H9 (cell line): Measurements from ENCODE around the gene FERMT2. TPM values are rescaled to one million over a fixed set of nuclear protein-coding genes. Genes with fewer than 3 reads are reported as not detected.

Experiments
- DNase-seq: peaks from one replicate; pipeline ENCODE4 v3.0.0-alpha.2; 2017
- H2AFZ ChIP-seq: one replicate; pipeline ENCODE4 v1.6.1; 2013; ENCODE audit warnings: mild to moderate bottlenecking, low read length, control low read depth, moderate library complexity
- H2AK5ac ChIP-seq: 2 replicates; pipeline ENCODE4 v1.6.1; 2013; ENCODE audit warnings: low read length, control low read depth, mixed read lengths; ENCODE audit not compliant: insufficient read length
- H2BK120ac ChIP-seq: one replicate; pipeline ENCODE4 v1.6.1; 2013; ENCODE audit warnings: low read depth, mild to moderate bottlenecking, low read length, control low read depth, inconsistent platforms; ENCODE audit not compliant: poor library complexity, severe bottlenecking
- H2BK12ac ChIP-seq: 2 replicates; pipeline ENCODE4 v1.6.1; 2013; ENCODE audit warnings: low read length, control low read depth, mixed read lengths, low read depth; ENCODE audit not compliant: insufficient read length
- H2BK15ac ChIP-seq: 2 replicates; pipeline ENCODE4 v1.6.1; 2013; ENCODE audit warnings: low read depth, low read length, control low read depth
- H2BK20ac ChIP-seq: one replicate; pipeline ENCODE4 v1.6.1; 2013; ENCODE audit warnings: low read depth, mild to moderate bottlenecking, low read length, control low read depth, inconsistent platforms; ENCODE audit not compliant: poor library complexity, severe bottlenecking
- H2BK5ac ChIP-seq: 2 replicates; pipeline ENCODE4 v1.6.1; 2013; ENCODE audit warnings: low read length, control low read depth, mixed read lengths; ENCODE audit not compliant: insufficient read length
- H3K14ac ChIP-seq: 2 replicates; pipeline ENCODE4 v1.6.1; 2013; ENCODE audit warnings: low read length, control low read depth; ENCODE audit not compliant: insufficient read depth
- H3K18ac ChIP-seq: 2 replicates; pipeline ENCODE4 v1.6.1; 2013; ENCODE audit warnings: low read depth, mild to moderate bottlenecking, mixed read lengths, low read length, control low read depth; ENCODE audit not compliant: insufficient read length
- H3K23ac ChIP-seq: 2 replicates; pipeline ENCODE4 v1.6.1; 2013; ENCODE audit warnings: low read length, control low read depth, mixed read lengths, low read depth; ENCODE audit not compliant: insufficient read length
- H3K23me2 ChIP-seq: 2 replicates; pipeline ENCODE4 v1.6.1; 2013; ENCODE audit warnings: low read depth, mild to moderate bottlenecking, mixed read lengths, low read length, control low read depth; ENCODE audit not compliant: insufficient read length, poor library complexity, severe bottlenecking
- H3K27ac ChIP-seq: 2 replicates; pipeline ENCODE4 v1.5.1; 2013; ENCODE audit warnings: low read length, control low read depth, mixed read lengths, low read depth; ENCODE audit not compliant: insufficient read length
- H3K27me3 ChIP-seq: 2 replicates; pipeline ENCODE4 v1.6.1; 2013; ENCODE audit warnings: low read length, control low read depth, inconsistent platforms; ENCODE audit not compliant: insufficient read depth
- H3K4ac ChIP-seq: 2 replicates; pipeline ENCODE4 v1.6.1; 2013; ENCODE audit warnings: low read depth, mild to moderate bottlenecking, control low read depth, inconsistent platforms, low read length, moderate library complexity
- H3K4me1 ChIP-seq: 2 replicates; pipeline ENCODE4 v1.6.1; 2013; ENCODE audit warnings: low read length, control low read depth, inconsistent platforms; ENCODE audit not compliant: insufficient read depth
- H3K4me2 ChIP-seq: 2 replicates; pipeline ENCODE4 v1.6.1; 2013; ENCODE audit warnings: low read length, control low read depth, mixed read lengths; ENCODE audit not compliant: insufficient read length, insufficient read depth
- H3K56ac ChIP-seq: 2 replicates; pipeline ENCODE4 v1.6.1; 2013; ENCODE audit warnings: low read depth, mild to moderate bottlenecking, mixed read lengths, low read length, control low read depth; ENCODE audit not compliant: insufficient read length
- H3K79me1 ChIP-seq: 2 replicates; pipeline ENCODE4 v1.6.1; 2013; ENCODE audit warnings: low read depth, mild to moderate bottlenecking, moderate library complexity, low read length, control low read depth, inconsistent platforms; ENCODE audit not compliant: insufficient read depth, poor library complexity, severe bottlenecking
- H3K79me2 ChIP-seq: 2 replicates; pipeline ENCODE4 v1.6.1; 2013; ENCODE audit warnings: low read length, control low read depth, inconsistent platforms; ENCODE audit not compliant: insufficient read depth
- H3K9ac ChIP-seq: 2 replicates; pipeline ENCODE4 v1.6.1; 2013; ENCODE audit warnings: low read length, control low read depth, mixed read lengths; ENCODE audit not compliant: insufficient read length; ENCODE audit errors: extremely low read depth
- H3K9me3 ChIP-seq: one replicate; pipeline ENCODE4 v1.6.1; 2013; ENCODE audit warnings: low read depth, low read length, inconsistent platforms; ENCODE audit not compliant: control insufficient read depth
- H3T11ph ChIP-seq: one replicate; pipeline ENCODE4 v1.6.1; 2013; ENCODE audit warnings: mild to moderate bottlenecking, low read length, control low read depth, inconsistent platforms
- H4K20me1 ChIP-seq: one replicate; pipeline ENCODE4 v1.6.1; 2013; ENCODE audit not compliant: control insufficient read depth, insufficient read length, insufficient read depth
- H4K5ac ChIP-seq: 2 replicates; pipeline ENCODE4 v1.6.1; 2013; ENCODE audit warnings: low read depth, mild to moderate bottlenecking, mixed read lengths, low read length, control low read depth; ENCODE audit not compliant: insufficient read length
- H4K8ac ChIP-seq: replicated peaks from 2 replicates; pipeline ENCODE4 v1.6.1; 2013; ENCODE audit warnings: low read length, control low read depth, mixed read lengths, low read depth; ENCODE audit not compliant: insufficient read length
- H4K91ac ChIP-seq: 2 replicates; pipeline ENCODE4 v1.6.1; 2013; ENCODE audit warnings: low read depth, mild to moderate bottlenecking, moderate library complexity, mixed read lengths, low read length, control low read depth; ENCODE audit not compliant: insufficient read length
- H3K27ac Mint-ChIP-seq, 3 experiments: 2 replicates in 2 of 3; 3 replicates in 1 of 3; pipeline ENCODE4 v1.8.0; 2020 to 2021; ENCODE audit warnings: mixed read lengths in 3 of 3, mild to moderate bottlenecking in 1 of 3, moderate library complexity in 1 of 3
- H3K27me3 Mint-ChIP-seq: 2 replicates; pipeline ENCODE4 v1.8.0; 2021; ENCODE audit warnings: low read depth, mild to moderate bottlenecking, moderate library complexity, mixed read lengths
- H3K36me3 Mint-ChIP-seq, 3 experiments: 2 replicates in 2 of 3; 3 replicates in 1 of 3; pipeline ENCODE4 v1.8.0; 2020 to 2021; ENCODE audit warnings: low read depth in 3 of 3, mixed read lengths in 3 of 3; ENCODE audit not compliant: insufficient read depth in 1 of 3
- H3K4me1 Mint-ChIP-seq, 2 experiments: 2 replicates each; pipeline ENCODE4 v1.8.0; 2020; ENCODE audit warnings: mixed read lengths in 2 of 2
- H3K4me3 Mint-ChIP-seq, 2 experiments: 2 replicates in 1 of 2; 3 replicates in 1 of 2; pipeline ENCODE4 v1.8.0; 2020 to 2021; ENCODE audit warnings: mild to moderate bottlenecking in 2 of 2, mixed read lengths in 2 of 2, moderate library complexity in 1 of 2
- H3K9me3 Mint-ChIP-seq, 2 experiments: 2 replicates in 1 of 2; 3 replicates in 1 of 2; pipeline ENCODE4 v1.8.0; 2020; ENCODE audit warnings: mild to moderate bottlenecking in 2 of 2, mixed read lengths in 2 of 2, moderate library complexity in 1 of 2
- WGBS: extraction: QIAGEN DNeasy Blood & Tissue Kit; methylation state at CpG from one replicate; pipeline ENCODE4 v1.1.7; 2013; ENCODE audit warnings: missing lambda C conversion rate, low lambda C conversion rate, mixed read lengths; ENCODE audit not compliant: insufficient read length; ENCODE audit errors: extremely low coverage; 5-methylcytosine and 5-hydroxymethylcytosine counted together
- total RNA-seq: library from RNA; stranded (reverse); gene quantifications from 2 replicates; pipeline ENCODE4 v1.2.1, GENCODE V29; 2021
- TF ChIP-seq, protein P1 (sequence below): fragments of 200-600 bp; sonication (generic); conservative IDR thresholded peaks from 3 replicates; pipeline ENCODE4 v1.8.0; 2021; ENCODE audit warnings: antibody characterized with exemption, mild to moderate bottlenecking

FERMT2 gene
- total RNA-seq, 1 experiment from 2014 or later, result 128 TPM

GRCh38 chr14:52935833-52936232 lies 15.0 kb downstream of the FERMT2 start:
- H3K4me1 Mint-ChIP-seq, result peaks cover 25% of the 10 kb centered on the region in 2 experiments
- DNase-seq, result no peak

More at GRCh38 chr14:52935833-52936232, 15.0 kb downstream of the FERMT2 start:
- no peak overlapping the region for H2AFZ ChIP-seq
- no peak overlapping the region for H3T11ph ChIP-seq
- no peak overlapping the region for H4K91ac ChIP-seq
- H3K4ac ChIP-seq, result no peak overlapping the region
- no peak overlapping the region for H4K5ac ChIP-seq
- no peak overlapping the region for H3K4me2 ChIP-seq
- Mint-ChIP-seq H3K27ac (no peak overlapping the region), H3K36me3 (no peaks in the 10 kb centered on the region; a peak in 1 of 7 replicates), H3K27me3 (no peaks in the 10 kb centered on the region), H3K9me3 (no peaks in the 10 kb centered on the region), H3K4me3 (no peak overlapping the region)
- no peak overlapping the region for H3K56ac ChIP-seq
- H3K9ac ChIP-seq, result no peak overlapping the region
- H3K23ac ChIP-seq, result no peak overlapping the region
- H3K9me3 ChIP-seq, result no peaks in the 10 kb centered on the region
- no peaks in the 10 kb centered on the region for H4K20me1 ChIP-seq
- H2BK20ac ChIP-seq, result no peak overlapping the region
- H2BK12ac ChIP-seq, result no peak overlapping the region
- H3K79me2 ChIP-seq, result peaks cover 13% of the 10 kb centered on the region; the same call in 1 of the 2 replicates
- H2BK5ac ChIP-seq, result no peak overlapping the region
- no peak overlapping the region for H4K8ac ChIP-seq
- no peaks in the 10 kb centered on the region; the same call in 1 of the 2 replicates for H3K4me1 ChIP-seq
- H3K14ac ChIP-seq, result no peak overlapping the region
- H3K23me2 ChIP-seq, result no peaks in the 10 kb centered on the region
- H2BK15ac ChIP-seq, result no peak overlapping the region
- H3K27me3 ChIP-seq, result no peaks in the 10 kb centered on the region
- no peak overlapping the region for H3K27ac ChIP-seq
- H3K79me1 ChIP-seq, result no peaks in the 10 kb centered on the region
- TF ChIP-seq, protein P1, sequence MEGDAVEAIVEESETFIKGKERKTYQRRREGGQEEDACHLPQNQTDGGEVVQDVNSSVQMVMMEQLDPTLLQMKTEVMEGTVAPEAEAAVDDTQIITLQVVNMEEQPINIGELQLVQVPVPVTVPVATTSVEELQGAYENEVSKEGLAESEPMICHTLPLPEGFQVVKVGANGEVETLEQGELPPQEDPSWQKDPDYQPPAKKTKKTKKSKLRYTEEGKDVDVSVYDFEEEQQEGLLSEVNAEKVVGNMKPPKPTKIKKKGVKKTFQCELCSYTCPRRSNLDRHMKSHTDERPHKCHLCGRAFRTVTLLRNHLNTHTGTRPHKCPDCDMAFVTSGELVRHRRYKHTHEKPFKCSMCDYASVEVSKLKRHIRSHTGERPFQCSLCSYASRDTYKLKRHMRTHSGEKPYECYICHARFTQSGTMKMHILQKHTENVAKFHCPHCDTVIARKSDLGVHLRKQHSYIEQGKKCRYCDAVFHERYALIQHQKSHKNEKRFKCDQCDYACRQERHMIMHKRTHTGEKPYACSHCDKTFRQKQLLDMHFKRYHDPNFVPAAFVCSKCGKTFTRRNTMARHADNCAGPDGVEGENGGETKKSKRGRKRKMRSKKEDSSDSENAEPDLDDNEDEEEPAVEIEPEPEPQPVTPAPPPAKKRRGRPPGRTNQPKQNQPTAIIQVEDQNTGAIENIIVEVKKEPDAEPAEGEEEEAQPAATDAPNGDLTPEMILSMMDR, result no peak
- no peak overlapping the region for H3K18ac ChIP-seq
- no peak overlapping the region for H2AK5ac ChIP-seq
- H2BK120ac ChIP-seq, result no peak overlapping the region
- WGBS, result no CpG with 5 or more reads among the region's 3 CpGs
